ENCODE data around the gene CACNA1F.

DNA sequence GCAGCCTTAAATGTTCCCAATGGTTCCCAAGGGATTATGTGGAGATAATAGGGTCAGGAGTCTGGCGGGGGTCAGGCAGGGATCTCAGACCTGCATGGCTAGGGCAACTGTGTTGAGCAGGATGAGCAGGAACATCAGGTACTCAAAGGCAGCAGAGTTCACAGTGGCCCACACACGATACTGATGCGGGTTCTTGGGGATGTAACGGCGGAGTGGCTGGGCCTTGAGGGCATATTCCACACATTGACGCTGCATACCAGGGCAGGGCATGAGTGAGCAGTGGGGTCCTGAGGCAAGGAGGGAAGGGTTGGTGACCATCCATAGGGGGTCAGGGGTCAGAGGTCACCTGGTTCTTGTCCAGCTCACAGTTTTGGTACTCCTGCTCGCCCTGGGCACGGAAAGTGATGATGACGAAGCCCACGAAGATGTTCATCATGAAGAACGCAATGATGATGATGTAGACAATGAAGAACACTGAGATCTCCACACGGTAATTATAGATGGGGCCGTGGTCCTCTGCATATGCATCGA is 18.1 kb downstream of the CACNA1F start:
- TF ChIP-seq CBFB (IDR thresholded peaks at IDR 0.05; ENCODE audit: low read depth) (no peak), JUND (IDR thresholded peaks at IDR 0.05; ENCODE audit: low read depth, low read length) (no peak), EP300 (IDR thresholded peaks at IDR 0.05; ENCODE audit: borderline replicate concordance in 1 of 2, control insufficient read depth in 1 of 2, low read depth in 2 of 2, low read length in 2 of 2) (no peak), MYC (IDR thresholded peaks at IDR 0.05; ENCODE audit: insufficient read depth, insufficient read length, insufficient replicate concordance, low read length, severe bottlenecking) (no peak), NFYB (IDR thresholded peaks at IDR 0.05; ENCODE audit: insufficient read depth, low read depth, low read length) (no peak), PBX3 (IDR thresholded peaks at IDR 0.05; ENCODE audit: insufficient replicate concordance, low read depth, low read length) (no peak), MAX (IDR thresholded peaks at IDR 0.05; ENCODE audit: low read depth, low read length) (no peak), USF1 (IDR thresholded peaks at IDR 0.05; ENCODE audit: borderline replicate concordance, extremely low read length, insufficient read depth, low read depth, low read length) (no peak), ESRRA (IDR thresholded peaks at IDR 0.05; ENCODE audit: low read length) (no peak), RAD21 (IDR thresholded peaks at IDR 0.05; ENCODE audit: insufficient read depth, low read depth, low read length) (no peak)
- TF ChIP-seq, protein P1, sequence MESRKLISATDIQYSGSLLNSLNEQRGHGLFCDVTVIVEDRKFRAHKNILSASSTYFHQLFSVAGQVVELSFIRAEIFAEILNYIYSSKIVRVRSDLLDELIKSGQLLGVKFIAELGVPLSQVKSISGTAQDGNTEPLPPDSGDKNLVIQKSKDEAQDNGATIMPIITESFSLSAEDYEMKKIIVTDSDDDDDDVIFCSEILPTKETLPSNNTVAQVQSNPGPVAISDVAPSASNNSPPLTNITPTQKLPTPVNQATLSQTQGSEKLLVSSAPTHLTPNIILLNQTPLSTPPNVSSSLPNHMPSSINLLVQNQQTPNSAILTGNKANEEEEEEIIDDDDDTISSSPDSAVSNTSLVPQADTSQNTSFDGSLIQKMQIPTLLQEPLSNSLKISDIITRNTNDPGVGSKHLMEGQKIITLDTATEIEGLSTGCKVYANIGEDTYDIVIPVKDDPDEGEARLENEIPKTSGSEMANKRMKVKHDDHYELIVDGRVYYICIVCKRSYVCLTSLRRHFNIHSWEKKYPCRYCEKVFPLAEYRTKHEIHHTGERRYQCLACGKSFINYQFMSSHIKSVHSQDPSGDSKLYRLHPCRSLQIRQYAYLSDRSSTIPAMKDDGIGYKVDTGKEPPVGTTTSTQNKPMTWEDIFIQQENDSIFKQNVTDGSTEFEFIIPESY (IDR thresholded peaks at IDR 0.05) = no peak

Measured in GM12878 (cell line).